Uterus (tissue), 2 donors: ENCODE measurements around the gene NUDT22.

ENCODE experiments used
- CTCF ChIP-seq, 4 experiments: fragments of 200-600 bp in 2 of 4; fragments of 450-650 bp in 2 of 4; sonication (generic) in 2 of 4; IDR thresholded peaks; one replicate each; pipeline ENCODE4 v1.5.1; 2016 to 2019; ENCODE audit warnings: antibody characterized with exemption in 4 of 4, mild to moderate bottlenecking in 2 of 4, moderate library complexity in 1 of 4
- POLR2A ChIP-seq, 2 donors: fragments of 450-650 bp; IDR thresholded peaks; one replicate each; pipeline ENCODE4 v1.6.1; 2016; ENCODE audit warnings: antibody characterized with exemption in 2 of 2, mild to moderate bottlenecking in 1 of 2, moderate library complexity in 1 of 2

- no peak for TF ChIP-seq CTCF (IDR thresholded peaks at IDR 0.05)
- no peak for TF ChIP-seq POLR2A (IDR thresholded peaks at IDR 0.05)
These were observed 50.8 kb downstream of the NUDT22 start for GRCh38 chr11:64276653-64277431.
